SK-N-SH (cell line): ENCODE data around the gene ORM1. TPM values are rescaled to one million over a fixed set of nuclear protein-coding genes. Genes with fewer than 3 reads are reported as not detected.
"Not testable (repeated sequence)": the region's sequence is repeated elsewhere in the genome, so short reads cannot be mapped to it uniquely, and the experiment has no call there.

Experiments used
- CTCF ChIA-PET: fragments of 300-600, 350-600 bp; formaldehyde crosslinking; extraction: SDS; loops from one replicate; lab custom pipeline; 2021; lab: Yijun Ruan, JAX
- POLR2A ChIA-PET: fragments of 350-600 bp; sonication (Branson Sonifier 250); formaldehyde crosslinking; extraction: SDS; loops from one replicate; lab custom pipeline; 2020; ENCODE audit warnings: antibody characterized with exemption, inconsistent platforms; lab: Yijun Ruan, JAX
- DNase-seq: peaks from one replicate; pipeline ENCODE4 v3.0.0; 2012
- H2AFZ ChIP-seq: fragments of 200-600 bp; sonication (generic); 2 replicates; pipeline ENCODE4 v1.8.1; 2016; ENCODE audit warnings: antibody characterized with exemption, mild to moderate bottlenecking, low read depth
- H3F3A ChIP-seq: fragments of 200-600 bp; sonication (generic); replicated peaks from 2 replicates; pipeline ENCODE3; 2016; ENCODE audit warnings: antibody characterized with exemption, mild to moderate bottlenecking; ENCODE audit not compliant: insufficient read depth
- H3K27ac ChIP-seq, 2 experiments: fragments of 200-500 bp in 1 of 2; fragments of 200-600 bp in 1 of 2; sonication (Bioruptor generic) in 1 of 2; sonication (generic), shearing (Covaris generic) in 1 of 2; 2 replicates each; pipeline versions ENCODE4 v1.5.1 to v1.6.1; 2014 to 2016; ENCODE audit warnings: low read depth in 2 of 2, inconsistent platforms in 1 of 2, low read length in 1 of 2, mild to moderate bottlenecking in 1 of 2, mixed read lengths in 1 of 2
- H3K27me3 ChIP-seq: fragments of 200-600 bp; sonication (generic), shearing (Covaris generic); 2 replicates; pipeline ENCODE4 v1.6.1; 2016; ENCODE audit warnings: mixed run types; ENCODE audit not compliant: insufficient read depth
- H3K36me3 ChIP-seq, 2 experiments: fragments of 200-500 bp in 1 of 2; fragments of 200-600 bp in 1 of 2; sonication (Bioruptor generic) in 1 of 2; sonication (generic) in 1 of 2; replicated peaks in 1 of 2; 2 replicates each; pipeline versions ENCODE3 to v1.5.1; 2014 to 2016; ENCODE audit warnings: low read length in 1 of 2, mild to moderate bottlenecking in 1 of 2; ENCODE audit not compliant: insufficient read depth in 2 of 2, control insufficient read depth in 1 of 2
- H3K4me1 ChIP-seq, 2 experiments: fragments of 200-500 bp in 1 of 2; fragments of 200-600 bp in 1 of 2; sonication (Bioruptor generic) in 1 of 2; sonication (generic), shearing (Covaris generic) in 1 of 2; 2 replicates each; pipeline versions ENCODE4 v1.5.1 to v1.6.1; 2014 to 2016; ENCODE audit warnings: low read depth in 1 of 2, low read length in 1 of 2, mixed run types in 1 of 2; ENCODE audit not compliant: insufficient read depth in 2 of 2, control insufficient read depth in 1 of 2
- H3K4me2 ChIP-seq: fragments of 200-600 bp; sonication (generic), shearing (Covaris generic); 2 replicates; pipeline ENCODE4 v1.6.1; 2017; ENCODE audit warnings: mixed run types
- H3K4me3 ChIP-seq, 2 experiments: fragments of 200-500 bp in 1 of 2; fragments of 200-600 bp in 1 of 2; sonication (Bioruptor generic) in 1 of 2; sonication (generic), shearing (Covaris generic) in 1 of 2; 2 replicates each; pipeline versions ENCODE4 v1.5.1 to v1.8.1; 2014 to 2016; ENCODE audit warnings: low read depth in 2 of 2, inconsistent platforms in 1 of 2, low read length in 1 of 2, mild to moderate bottlenecking in 1 of 2, mixed read lengths in 1 of 2, moderate library complexity in 1 of 2
- H3K79me2 ChIP-seq: fragments of 200-600 bp; sonication (generic); 2 replicates; pipeline ENCODE4 v1.8.1; 2017; ENCODE audit warnings: mild to moderate bottlenecking; ENCODE audit not compliant: insufficient read depth
- H3K9ac ChIP-seq: fragments of 200-600 bp; sonication (generic); 2 replicates; pipeline ENCODE4 v1.6.1; 2017; ENCODE audit warnings: mixed run types
- H3K9me2 ChIP-seq: fragments of 200-600 bp; sonication (generic); 2 replicates; pipeline ENCODE4 v1.6.1; 2017; ENCODE audit warnings: mixed run types
- H3K9me3 ChIP-seq: fragments of 200-600 bp; sonication (generic); 2 replicates; pipeline ENCODE4 v1.6.1; 2017; ENCODE audit warnings: mixed run types, mild to moderate bottlenecking, moderate library complexity
- H4K20me1 ChIP-seq: fragments of 200-600 bp; sonication (generic); 2 replicates; pipeline ENCODE4 v1.6.1; 2017; ENCODE audit warnings: mild to moderate bottlenecking, mixed run types; ENCODE audit not compliant: insufficient read depth
- CHD2 ChIP-seq: fragments of 150-350 bp; IDR thresholded peaks from 2 replicates; pipeline ENCODE4 v1.6.1; 2018; ENCODE audit warnings: low read length; ENCODE audit not compliant: partially characterized antibody
- ELF1 ChIP-seq: IDR thresholded peaks from 2 replicates; pipeline ENCODE4 v1.4.0; 2012
- EP300 ChIP-seq, 2 experiments: IDR thresholded peaks; 2 replicates each; pipeline versions ENCODE4 v1.4.0 to v1.6.1; 2012; ENCODE audit warnings: borderline replicate concordance in 1 of 2, low read depth in 1 of 2, low read length in 1 of 2
- TCF12 ChIP-seq: IDR thresholded peaks from 2 replicates; pipeline ENCODE4 v1.4.0; 2012
- WGBS: methylation state at CpG from one replicate; pipeline ENCODE4 v1.1.6; 2017; ENCODE audit warnings: low lambda C conversion rate; 5-methylcytosine and 5-hydroxymethylcytosine counted together
- polyA plus RNA-seq, 3 experiments: library from polyadenylated mRNA; depleted of rRNA; stranded (reverse); fragments of >200 nt; gene quantifications; 2 replicates each; pipeline ENCODE4 v1.2.3, GENCODE V29; 2012

ORM1 gene
- polyA plus RNA-seq, 1 of the 3 experiments (the other 2 are of a cell fraction): not detected

DNA sequence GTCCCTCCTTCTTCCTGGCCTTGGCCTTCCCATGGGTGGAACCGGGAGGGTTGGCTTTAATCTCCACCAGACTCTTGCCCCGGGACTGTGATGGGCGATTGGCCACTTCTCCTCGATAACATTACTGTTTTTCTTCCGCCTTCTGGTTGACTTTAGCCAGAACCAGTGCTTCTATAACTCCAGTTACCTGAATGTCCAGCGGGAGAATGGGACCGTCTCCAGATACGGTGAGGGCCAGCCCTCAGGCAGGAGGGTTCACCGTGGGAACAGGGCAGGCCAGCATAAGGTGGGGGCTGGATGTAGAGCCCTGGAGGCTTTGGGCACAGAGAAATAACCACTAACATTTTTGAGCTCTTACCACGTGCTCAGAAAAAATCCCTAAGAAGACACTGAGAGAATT, 7.7 kb downstream of the ORM1 start:
- no peaks in the 10 kb centered on the region for H3K79me2 ChIP-seq
- no peaks in the 10 kb centered on the region for H3K9me2 ChIP-seq
- no peaks in the 10 kb centered on the region for H3K36me3 ChIP-seq
- H3K9ac ChIP-seq: no peak overlapping the region
- no peaks in the 10 kb centered on the region for H3F3A ChIP-seq
- H4K20me1 ChIP-seq: no peaks in the 10 kb centered on the region
- no peaks in the 10 kb centered on the region for H3K9me3 ChIP-seq
- 69% methylated on average over 10 of the region's 10 CpGs for WGBS
- ChIA-PET POLR2A (no interaction called here), CTCF (no interaction called here)
- no peaks in the 10 kb centered on the region for H3K27me3 ChIP-seq
- no peaks in the 10 kb centered on the region for H3K4me1 ChIP-seq
- DNase-seq: no peak
- H3K27ac ChIP-seq: no peak overlapping the region
- TF ChIP-seq EP300 (IDR thresholded peaks at IDR 0.05; ENCODE audit: borderline replicate concordance in 1 of 2, low read depth in 1 of 2, low read length in 1 of 2) (no peak), ELF1 (no peak), CHD2 (no peak), TCF12 (no peak)
- H3K4me2 ChIP-seq: no peak overlapping the region
- H3K4me3 ChIP-seq: no peak overlapping the region
- H2AFZ ChIP-seq: no peak overlapping the region

DNA sequence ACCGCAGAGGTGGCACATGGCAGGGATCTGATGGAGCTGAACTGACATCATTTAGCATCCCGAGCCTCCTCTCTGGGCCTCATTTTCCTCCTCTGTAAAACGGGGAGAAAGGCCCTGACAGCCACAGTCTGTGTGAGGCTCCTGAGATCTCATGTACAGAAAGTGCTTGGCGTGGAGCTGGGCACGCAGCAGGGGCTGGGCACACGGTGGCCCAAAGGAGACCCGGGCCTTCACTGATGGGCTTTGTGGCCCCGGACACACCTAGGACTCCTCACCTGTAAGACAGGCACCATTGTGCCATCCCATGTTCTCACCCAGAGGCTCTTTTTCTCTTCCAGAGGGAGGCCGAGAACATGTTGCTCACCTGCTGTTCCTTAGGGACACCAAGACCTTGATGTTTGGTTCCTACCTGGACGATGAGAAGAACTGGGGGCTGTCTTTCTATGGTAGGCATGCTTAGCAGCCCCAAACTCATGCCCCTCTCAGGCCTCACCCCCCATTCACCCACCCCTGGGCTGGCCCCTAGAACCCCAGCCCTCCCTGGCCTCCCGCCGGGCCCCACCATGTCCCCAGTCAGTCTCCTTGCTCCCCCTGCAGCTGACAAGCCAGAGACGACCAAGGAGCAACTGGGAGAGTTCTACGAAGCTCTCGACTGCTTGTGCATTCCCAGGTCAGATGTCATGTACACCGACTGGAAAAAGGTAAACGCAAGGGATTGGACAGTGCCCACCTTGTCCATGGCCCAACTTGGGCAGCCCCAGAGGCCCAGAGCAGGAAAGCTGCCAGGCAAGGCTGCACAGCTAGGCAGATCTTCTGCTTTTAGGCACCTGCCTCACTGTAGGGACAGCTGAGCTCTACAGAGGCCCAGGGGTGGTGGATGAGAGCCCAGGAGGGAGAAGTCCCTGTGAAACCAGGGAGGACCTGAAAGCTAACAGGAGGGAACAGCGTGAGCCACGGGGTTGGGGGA, 8.6 kb downstream of the ORM1 start:
- H3K9me3 ChIP-seq, H3K27ac ChIP-seq, H3K36me3 ChIP-seq, H3K79me2 ChIP-seq, H3F3A ChIP-seq, H4K20me1 ChIP-seq, H3K4me3 ChIP-seq, H3K4me2 ChIP-seq, H3K9me2 ChIP-seq, H2AFZ ChIP-seq, H3K27me3 ChIP-seq, POLR2A ChIA-PET, H3K9ac ChIP-seq, DNase-seq, H3K4me1 ChIP-seq: not testable (repeated sequence)
- CTCF ChIA-PET: interaction anchor here (0.8 kb wide), 1 partner anchor 224 kb away, joined by 3 read pairs; no protein-coding TSS in a partner anchor
- 82% methylated on average over 10 of the region's 19 CpGs for WGBS

GRCh38 chr9:114332474-114333040, 9.7 kb downstream of the ORM1 start:
- H3F3A ChIP-seq, H3K36me3 ChIP-seq, H3K4me1 ChIP-seq, H3K27me3 ChIP-seq, H3K4me2 ChIP-seq, H3K4me3 ChIP-seq, DNase-seq, H3K9ac ChIP-seq, H3K9me2 ChIP-seq, POLR2A ChIA-PET, H3K79me2 ChIP-seq, H3K27ac ChIP-seq, H3K9me3 ChIP-seq, H4K20me1 ChIP-seq, H2AFZ ChIP-seq: not testable (repeated sequence)
- 69% methylated on average over 3 of the region's 4 CpGs for WGBS
- CTCF ChIA-PET: interaction anchor here (0.8 kb wide), 1 partner anchor 225 kb away, joined by 3 read pairs; no protein-coding TSS in a partner anchor

- H2AFZ ChIP-seq, H3K36me3 ChIP-seq, H3K4me2 ChIP-seq, CTCF ChIA-PET, H3K27me3 ChIP-seq, DNase-seq, H3K4me1 ChIP-seq, H3K4me3 ChIP-seq, POLR2A ChIA-PET, H3F3A ChIP-seq, H3K9ac ChIP-seq, H3K79me2 ChIP-seq, H3K9me2 ChIP-seq, H3K27ac ChIP-seq, H3K9me3 ChIP-seq, H4K20me1 ChIP-seq: not testable (repeated sequence)
- WGBS: 68% methylated on average over 2 of the region's 4 CpGs
Observed at GRCh38 chr9:114333718-114334117, 10.8 kb downstream of the ORM1 start.
